ENCODE measurements around the gene ETF1.

Gene ETF1

GRCh38 chr5:138459311-138459933 lies 83.6 kb downstream of the ETF1 start:
- DNase-seq: no peak

- no peak for DNase-seq
These were observed 84.2 kb downstream of the ETF1 start for GRCh38 chr5:138458856-138459255.

- DNase-seq: no peak
These were observed 84.7 kb downstream of the ETF1 start for GRCh38 chr5:138458384-138458783.

- no peak for DNase-seq
These were observed 85.3 kb downstream of the ETF1 start for GRCh38 chr5:138457531-138458275.

All from NCI-H1105 (cell line).